MG63 (cell line): ENCODE measurements around the gene ATF7. TPM values are rescaled to one million over a fixed set of nuclear protein-coding genes. Genes with fewer than 3 reads are reported as not detected.
"Not testable (repeated sequence)": the region's sequence is repeated elsewhere in the genome, so short reads cannot be mapped to it uniquely, and the experiment has no call there.

Experiments
- DNase-seq: peaks from one replicate; pipeline ENCODE4 v3.0.0-alpha.2; 2020
- H3K27me3 ChIP-seq: fragments of 250-450 bp; sonication (Bioruptor Pico); 2 replicates; pipeline ENCODE4 v1.5.1; 2020; ENCODE audit warnings: mild to moderate bottlenecking, moderate library complexity
- H3K36me3 ChIP-seq: fragments of 250-450 bp; sonication (Bioruptor Pico); 2 replicates; pipeline ENCODE4 v1.5.1; 2020; ENCODE audit warnings: mild to moderate bottlenecking, moderate library complexity
- H3K4me3 ChIP-seq: fragments of 250-450 bp; sonication (Bioruptor Pico); 2 replicates; pipeline ENCODE4 v1.5.1; 2020; ENCODE audit warnings: mild to moderate bottlenecking, moderate library complexity
- H3K9me3 ChIP-seq: fragments of 250-450 bp; sonication (Bioruptor Pico); 2 replicates; pipeline ENCODE4 v1.5.1; 2020; ENCODE audit warnings: mild to moderate bottlenecking, moderate library complexity
- total RNA-seq: library from RNA; depleted of rRNA; stranded (reverse); fragments of >200 nt; shearing (Covaris generic); gene quantifications from 2 replicates; pipeline ENCODE4 v1.2.3, GENCODE V29; 2014; ENCODE audit warnings: low replicate concordance

ATF7 gene
- total RNA-seq, 1 experiment from 2014 or later = 5.7 TPM

- no peak for DNase-seq
- Histone ChIP-seq H3K36me3 (peaks cover 20% of the 10 kb centered on the region), H3K9me3 (no peaks in the 10 kb centered on the region), H3K4me3 (no peak overlapping the region), H3K27me3 (no peaks in the 10 kb centered on the region)
These were observed 14.9 kb downstream of the ATF7 start for GRCh38 chr12:53611304-53611703.

DNA sequence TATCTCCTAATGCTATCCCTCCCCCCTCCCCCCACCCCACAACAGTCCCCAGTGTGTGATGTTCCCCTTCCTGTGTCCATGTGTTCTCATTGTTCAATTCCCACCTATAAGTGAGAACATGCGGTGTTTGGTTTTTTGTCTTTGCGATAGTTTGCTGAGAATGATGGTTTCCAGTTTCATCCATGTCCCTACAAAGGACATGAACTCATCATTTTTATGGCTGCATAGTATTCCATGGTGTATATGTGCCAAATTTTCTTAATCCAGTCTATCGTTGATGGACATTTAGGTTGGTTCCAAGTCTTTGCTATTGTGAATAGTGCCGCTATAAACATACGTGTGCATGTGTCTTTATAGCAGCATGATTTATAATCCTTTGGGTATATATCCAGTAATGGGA lies 19.5 kb downstream of the ATF7 start:
- not testable (repeated sequence) for H3K9me3 ChIP-seq, H3K27me3 ChIP-seq, H3K4me3 ChIP-seq, DNase-seq
- H3K36me3 ChIP-seq = peaks cover 11% of the 10 kb centered on the region; the same call in 1 of the 2 replicates

DNA sequence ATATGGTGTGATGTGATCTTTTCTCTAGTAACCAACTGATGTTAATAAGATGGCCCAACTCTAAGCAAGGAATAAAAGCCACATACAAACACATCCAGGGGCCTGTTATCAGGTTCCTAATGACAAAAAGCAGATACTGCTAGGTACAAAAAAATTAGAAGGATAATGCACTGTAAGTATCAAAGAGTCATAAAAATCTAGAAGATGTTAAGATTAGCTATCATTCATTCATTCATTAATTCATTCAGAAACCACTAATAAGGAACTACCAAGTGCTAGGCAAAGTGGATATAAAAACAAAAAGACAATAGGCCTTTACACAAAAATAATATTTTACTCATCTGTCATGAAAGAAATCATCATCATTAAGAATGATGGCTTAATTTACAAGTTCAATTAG lies 21.6 kb downstream of the ATF7 start:
- no peak for DNase-seq
- no peak overlapping the region for H3K4me3 ChIP-seq
- peaks cover 19% of the 10 kb centered on the region for H3K36me3 ChIP-seq
- no peaks in the 10 kb centered on the region for H3K27me3 ChIP-seq
- no peaks in the 10 kb centered on the region for H3K9me3 ChIP-seq

DNA sequence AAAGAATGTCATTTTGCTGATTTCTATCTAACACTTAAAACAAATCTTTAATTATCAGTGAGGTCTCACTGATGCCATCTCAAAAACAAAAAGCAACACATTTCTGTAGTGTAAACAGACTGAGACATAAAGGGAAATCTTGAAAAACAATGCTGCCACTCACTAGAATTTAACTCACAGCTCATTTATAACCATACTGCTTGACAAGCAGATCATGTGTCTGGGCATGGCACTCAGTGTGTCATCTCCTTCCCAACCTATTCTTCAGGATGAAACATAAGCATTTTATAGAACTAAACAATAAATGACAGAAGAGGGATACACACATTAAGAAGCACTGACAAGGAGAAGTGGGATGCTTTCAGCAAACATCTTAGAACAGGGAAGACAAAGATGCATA lies 22.4 kb downstream of the ATF7 start:
- H3K36me3 ChIP-seq = peaks cover 21% of the 10 kb centered on the region
- H3K4me3 ChIP-seq = no peak overlapping the region
- no peaks in the 10 kb centered on the region for H3K9me3 ChIP-seq
- DNase-seq = no peak
- no peaks in the 10 kb centered on the region for H3K27me3 ChIP-seq

DNA sequence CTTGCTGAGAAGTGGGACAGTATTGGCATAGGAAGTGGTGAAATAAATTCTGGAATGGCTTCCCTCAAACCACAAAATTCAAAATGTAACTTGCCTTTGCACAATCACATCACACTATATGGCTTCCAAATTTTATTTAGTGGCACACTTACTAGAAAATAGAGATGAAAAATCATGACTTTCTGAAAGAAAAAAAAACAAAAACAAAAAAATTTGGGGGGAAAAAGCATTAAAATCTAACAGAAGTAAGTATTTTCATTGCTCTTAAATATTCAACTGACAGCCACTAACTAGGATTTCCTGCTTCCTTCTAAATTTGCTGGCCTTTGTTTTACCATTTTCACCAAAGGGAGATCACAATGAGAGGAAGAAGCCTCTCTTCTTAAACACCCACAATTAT lies 23.0 kb downstream of the ATF7 start:
- no peak overlapping the region for H3K4me3 ChIP-seq
- DNase-seq = no peak
- H3K9me3 ChIP-seq = no peaks in the 10 kb centered on the region
- no peaks in the 10 kb centered on the region for H3K27me3 ChIP-seq
- peaks cover 25% of the 10 kb centered on the region for H3K36me3 ChIP-seq

- Histone ChIP-seq H3K27me3 (no peaks in the 10 kb centered on the region), H3K4me3 (no peak overlapping the region), H3K36me3 (peaks cover 25% of the 10 kb centered on the region), H3K9me3 (no peaks in the 10 kb centered on the region)
- DNase-seq = no peak
These were observed 23.9 kb downstream of the ATF7 start for GRCh38 chr12:53602176-53602864.

DNA sequence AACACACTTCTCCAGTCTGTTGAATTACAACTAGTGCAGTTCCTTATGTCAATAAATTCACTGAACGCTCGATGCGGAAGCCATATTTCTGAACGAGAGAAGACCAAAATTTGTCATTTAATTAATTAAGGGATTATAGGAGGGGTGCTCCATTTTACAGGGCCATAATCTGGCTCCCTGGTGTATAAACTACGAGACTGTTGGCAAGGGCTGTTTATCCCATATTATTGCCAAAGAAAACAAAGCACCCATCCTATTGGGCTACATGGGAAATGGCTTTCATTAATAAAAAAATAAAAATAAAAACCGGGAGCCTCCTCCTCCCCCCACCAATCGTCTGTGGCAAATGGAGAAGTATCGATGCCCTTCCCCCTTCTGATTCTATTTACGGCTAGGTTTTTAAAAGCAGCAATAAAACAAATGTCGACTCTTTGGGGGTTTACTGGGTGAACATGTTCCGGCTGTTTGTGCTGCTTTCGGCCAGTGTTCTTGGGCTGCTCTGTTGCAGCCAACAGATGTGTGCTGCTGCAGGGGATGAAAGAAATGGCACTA lies 24.8 kb downstream of the ATF7 start:
- Histone ChIP-seq H3K36me3 (peaks cover 19% of the 10 kb centered on the region), H3K9me3 (no peaks in the 10 kb centered on the region), H3K4me3 (no peak overlapping the region), H3K27me3 (no peaks in the 10 kb centered on the region)
- no peak for DNase-seq

- no peaks in the 10 kb centered on the region for H3K9me3 ChIP-seq
- no peak for DNase-seq
- H3K27me3 ChIP-seq = no peaks in the 10 kb centered on the region
- H3K36me3 ChIP-seq = peaks cover 19% of the 10 kb centered on the region
- no peak overlapping the region for H3K4me3 ChIP-seq
These were observed 25.5 kb downstream of the ATF7 start for GRCh38 chr12:53600490-53601295.

DNA sequence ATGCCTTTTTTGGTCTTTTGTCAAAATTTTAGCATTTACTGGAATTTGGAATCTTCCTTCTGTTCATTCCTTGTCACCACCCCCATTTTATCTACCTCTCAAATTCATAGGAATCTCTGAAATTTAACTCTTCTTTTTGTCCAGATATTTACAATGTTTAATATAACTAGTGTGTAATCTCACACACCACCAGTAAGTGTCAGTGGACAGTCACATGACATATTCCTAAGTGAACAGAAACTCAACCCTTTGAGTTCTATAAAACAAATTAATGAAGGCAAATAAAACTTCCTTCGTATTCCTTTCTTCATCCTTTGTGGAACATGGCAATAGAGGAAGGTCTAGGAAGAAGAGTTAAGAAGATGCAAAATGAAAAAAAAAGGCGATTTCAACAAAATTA lies 26.6 kb downstream of the ATF7 start:
- no peaks in the 10 kb centered on the region for H3K27me3 ChIP-seq
- no peaks in the 10 kb centered on the region for H3K9me3 ChIP-seq
- DNase-seq = no peak
- peaks cover 19% of the 10 kb centered on the region for H3K36me3 ChIP-seq
- H3K4me3 ChIP-seq = no peak overlapping the region

DNA sequence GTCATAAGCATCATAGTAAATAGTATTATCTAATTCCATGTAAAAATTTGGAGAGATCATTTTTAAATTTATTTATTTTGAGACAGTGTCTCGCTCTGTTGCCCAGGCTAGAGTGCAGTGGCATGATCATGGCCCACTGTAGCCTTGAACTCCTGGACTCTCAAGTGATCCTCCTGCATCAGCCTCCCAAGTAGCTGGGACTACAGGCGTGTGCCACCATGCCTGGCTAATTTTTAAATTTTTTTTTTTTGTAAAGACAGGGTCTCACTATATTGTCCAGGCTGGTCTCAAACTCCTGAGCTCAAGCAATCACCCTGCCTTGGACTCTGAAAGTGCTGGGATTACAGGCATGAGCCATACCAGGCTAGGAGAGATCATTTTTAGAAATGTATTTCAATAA lies 27.2 kb downstream of the ATF7 start:
- DNase-seq = not testable (repeated sequence)

DNA sequence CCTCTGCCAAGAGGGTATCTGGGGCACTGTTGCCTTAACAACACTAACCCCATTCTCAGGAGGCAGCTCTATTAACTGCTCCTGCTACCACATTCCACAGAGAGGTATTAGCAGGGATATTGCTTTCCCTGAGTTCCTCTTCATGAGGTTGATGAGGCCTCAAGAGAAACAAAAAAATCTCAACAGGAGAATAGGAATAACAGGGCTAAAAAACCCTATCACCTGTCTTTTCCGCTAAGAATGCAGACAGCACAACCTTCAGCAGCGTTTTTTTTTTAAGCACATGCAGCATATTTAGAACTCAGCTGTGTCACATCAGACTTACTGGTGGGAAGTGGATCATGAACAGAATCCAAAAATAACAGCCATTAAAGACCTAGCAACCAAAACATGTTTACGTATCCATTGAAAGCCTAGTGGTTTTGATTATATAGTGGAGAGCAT lies 29.2 kb downstream of the ATF7 start:
- Histone ChIP-seq H3K4me3 (no peak overlapping the region), H3K36me3 (peaks cover 15% of the 10 kb centered on the region), H3K27me3 (no peaks in the 10 kb centered on the region), H3K9me3 (no peaks in the 10 kb centered on the region)
- DNase-seq = no peak

More for the DNA sequence above, 27.2 kb downstream of the ATF7 start:
- not testable (repeated sequence) for H3K27me3 ChIP-seq, H3K4me3 ChIP-seq, H3K9me3 ChIP-seq
- H3K36me3 ChIP-seq = peaks cover 19% of the 10 kb centered on the region

DNA sequence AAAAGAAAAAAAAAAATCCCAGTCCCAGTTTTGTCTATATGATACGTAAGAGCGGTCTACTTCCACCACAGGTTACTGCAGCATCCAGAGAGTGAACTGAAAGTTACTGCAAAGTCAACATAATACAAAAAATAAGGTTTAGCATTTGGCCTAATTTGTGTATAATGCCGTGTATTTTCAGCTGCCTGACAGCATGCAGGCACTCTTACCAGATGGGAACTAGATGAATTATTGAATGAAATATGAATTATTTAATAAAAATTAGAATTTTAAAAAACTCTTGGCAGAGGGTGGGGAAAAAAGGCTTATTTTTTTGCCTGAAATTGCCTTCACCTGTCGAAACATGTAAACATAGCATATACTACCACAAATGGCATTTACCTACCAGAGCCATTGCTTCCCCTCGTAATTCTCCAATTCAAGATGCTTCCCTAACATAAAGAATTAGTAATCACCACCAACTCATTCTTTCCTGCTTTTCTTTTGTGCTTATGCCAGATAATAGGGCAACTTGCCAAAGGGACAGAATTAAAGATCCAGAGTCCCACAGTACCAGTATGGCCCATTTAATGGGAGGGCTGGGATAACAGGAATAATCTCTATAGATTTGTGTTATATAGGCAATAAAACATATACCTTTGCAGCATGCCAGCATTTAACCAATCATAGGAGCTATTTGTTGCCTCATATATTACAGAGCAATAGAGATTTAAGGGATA lies 31.1 kb downstream of the ATF7 start:
- Histone ChIP-seq H3K27me3 (no peaks in the 10 kb centered on the region), H3K36me3 (peaks cover 10% of the 10 kb centered on the region), H3K9me3 (no peaks in the 10 kb centered on the region), H3K4me3 (no peak overlapping the region)
- DNase-seq = no peak

DNA sequence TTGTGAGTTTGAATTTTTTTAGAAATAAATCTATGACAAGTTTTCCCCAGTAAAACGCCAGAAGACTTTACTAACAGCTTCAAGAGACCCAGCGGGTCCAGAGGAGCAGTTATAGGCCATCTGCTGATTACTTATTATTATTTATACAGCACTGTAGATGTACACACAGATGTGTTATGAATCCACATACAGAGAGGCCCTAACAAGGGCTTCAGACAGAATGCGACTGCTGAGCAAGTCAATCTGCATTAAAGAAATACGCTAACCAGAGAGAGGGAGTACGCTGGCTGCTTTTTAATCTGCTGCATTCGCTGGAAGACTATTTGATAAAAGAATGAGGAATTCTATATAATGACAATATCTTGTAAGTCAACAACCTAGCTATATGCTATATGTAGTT lies 32.5 kb downstream of the ATF7 start:
- Histone ChIP-seq H3K4me3 (no peak overlapping the region), H3K9me3 (no peaks in the 10 kb centered on the region), H3K27me3 (no peaks in the 10 kb centered on the region), H3K36me3 (peaks cover 4% of the 10 kb centered on the region)
- no peak for DNase-seq

DNA sequence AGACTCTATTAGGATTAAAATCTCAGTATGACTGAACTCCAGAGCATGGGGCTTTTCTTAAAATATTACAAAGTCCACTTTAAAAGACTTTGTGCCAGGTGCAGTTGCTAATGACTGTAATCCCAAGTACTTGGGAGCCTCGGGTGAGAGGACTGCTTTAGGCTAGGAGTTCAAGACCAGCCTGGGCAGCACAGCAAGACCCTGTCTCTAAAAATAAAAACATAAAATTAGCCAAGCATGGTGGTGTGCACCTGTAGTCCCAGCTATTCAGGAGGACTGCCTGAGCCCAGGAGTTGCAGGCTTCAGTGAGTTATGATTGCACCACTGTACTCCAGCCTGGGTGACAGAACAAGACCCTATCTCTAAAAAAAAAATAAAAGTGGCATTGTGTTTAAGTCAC lies 33.2 kb downstream of the ATF7 start:
- no peaks in the 10 kb centered on the region; the same call in none of the 2 replicates for H3K36me3 ChIP-seq
- H3K27me3 ChIP-seq = no peaks in the 10 kb centered on the region
- H3K4me3 ChIP-seq = no peak overlapping the region
- DNase-seq = no peak
- no peaks in the 10 kb centered on the region for H3K9me3 ChIP-seq

GRCh38 chr12:53592426-53592825 lies 33.8 kb downstream of the ATF7 start:
- DNase-seq = no peak
- H3K4me3 ChIP-seq = no peak overlapping the region
- no peaks in the 10 kb centered on the region for H3K27me3 ChIP-seq
- no peaks in the 10 kb centered on the region; the same call in none of the 2 replicates for H3K36me3 ChIP-seq
- H3K9me3 ChIP-seq = no peaks in the 10 kb centered on the region

- no peak for DNase-seq
- Histone ChIP-seq H3K36me3 (no peaks in the 10 kb centered on the region; the same call in none of the 2 replicates), H3K9me3 (no peaks in the 10 kb centered on the region), H3K27me3 (no peaks in the 10 kb centered on the region), H3K4me3 (no peak overlapping the region)
These were observed 34.6 kb downstream of the ATF7 start for GRCh38 chr12:53591301-53592206.
